Measurements from ENCODE around the gene SPARCL1. TPM values are rescaled to one million over a fixed set of nuclear protein-coding genes. Genes with fewer than 3 reads are reported as not detected.
"Not testable (repeated sequence)": the region's sequence is repeated elsewhere in the genome, so short reads cannot be mapped to it uniquely, and the experiment has no call there.

The SPARCL1 gene
- total RNA-seq, 5 donors from 2014 or later (not counting 1 experiment from before 2014, with no cell fraction given) = 0.70 to 1.5 (median 0.99) TPM; not detected in 2

DNA sequence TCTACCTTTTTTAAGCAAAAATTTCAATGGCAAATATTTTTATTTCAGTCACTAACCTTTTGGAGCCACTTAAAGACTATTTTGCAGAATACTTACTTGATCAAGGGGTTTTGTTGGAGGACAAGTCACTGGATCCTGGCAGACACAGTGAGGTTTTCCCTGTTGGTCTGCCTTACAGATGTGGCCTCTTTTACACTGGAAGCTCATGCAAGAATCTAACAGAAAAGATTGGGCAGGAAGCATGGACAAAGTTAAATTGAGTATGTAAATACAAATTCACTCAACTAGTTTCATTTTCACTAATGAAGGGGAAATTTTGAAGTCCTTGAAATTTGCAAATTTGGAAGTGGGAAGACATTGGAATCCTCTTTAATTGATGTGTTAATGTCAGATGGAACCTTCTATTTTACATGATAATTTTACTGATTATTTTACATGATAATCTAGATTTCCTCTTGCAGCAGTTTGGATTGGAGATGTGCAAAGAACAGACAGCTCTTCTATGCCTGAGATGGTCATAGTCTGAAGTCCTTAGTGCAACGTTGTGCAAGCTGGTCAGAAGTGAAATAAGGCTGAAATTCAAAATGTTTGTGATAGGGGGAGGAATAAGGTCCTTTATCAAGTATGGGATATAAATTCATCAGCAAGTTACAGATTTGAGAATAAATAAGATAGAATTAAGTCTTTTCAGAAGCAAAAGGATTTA, 38.4 kb downstream of the SPARCL1 start:
- H3K9me3 ChIP-seq = no peaks in the 10 kb centered on the region
- peaks cover 1 to 5% of the 10 kb centered on the region in 2 donors for H3K27me3 Mint-ChIP-seq
- H3K27ac ChIP-seq (ENCODE audit: low read length) = no peak overlapping the region
- no peak overlapping the region for H3K4me3 ChIP-seq (ENCODE audit: control insufficient read depth in 1 of 2, extremely low read depth in 1 of 2, low read length in 1 of 2)
- peaks cover 5% of the 10 kb centered on the region for H3K36me3 Mint-ChIP-seq
- 43% methylated on average over 1 of the region's 1 CpG for WGBS (ENCODE audit: insufficient coverage)
- ChIA-PET POLR2A (no interaction called here), CTCF (no interaction called here)
- H3K4me1 ChIP-seq (ENCODE audit: control insufficient read depth in 1 of 2, extremely low read depth in 1 of 2, insufficient read depth in 2 of 2, low read length in 2 of 2) = no peaks in the 10 kb centered on the region
- H3K9me3 Mint-ChIP-seq = peaks cover 0 to 12% (median 0%) of the 10 kb centered on the region in 3 donors
- no peak overlapping the region for H3K27ac Mint-ChIP-seq
- no peaks in the 10 kb centered on the region for H3K36me3 ChIP-seq (ENCODE audit: control insufficient read depth in 2 of 2, extremely low read depth in 1 of 2, insufficient read depth in 1 of 2, low read length in 1 of 2)
- peaks cover 0 to 3% (median 0%) of the 10 kb centered on the region in 3 donors for H3K4me1 Mint-ChIP-seq
- DNase-seq (no peak), ATAC-seq (replicated peaks in 1 of 4) (no peak)
- peaks cover 0 to 4% of the 10 kb centered on the region in 2 experiments for H3K27me3 ChIP-seq (replicated peaks in 1 of 2; ENCODE audit: control insufficient read depth in 2 of 2, extremely low read depth in 1 of 2, insufficient read depth in 2 of 2, low read length in 1 of 2)
- no peak overlapping the region for H3K4me3 Mint-ChIP-seq

DNA sequence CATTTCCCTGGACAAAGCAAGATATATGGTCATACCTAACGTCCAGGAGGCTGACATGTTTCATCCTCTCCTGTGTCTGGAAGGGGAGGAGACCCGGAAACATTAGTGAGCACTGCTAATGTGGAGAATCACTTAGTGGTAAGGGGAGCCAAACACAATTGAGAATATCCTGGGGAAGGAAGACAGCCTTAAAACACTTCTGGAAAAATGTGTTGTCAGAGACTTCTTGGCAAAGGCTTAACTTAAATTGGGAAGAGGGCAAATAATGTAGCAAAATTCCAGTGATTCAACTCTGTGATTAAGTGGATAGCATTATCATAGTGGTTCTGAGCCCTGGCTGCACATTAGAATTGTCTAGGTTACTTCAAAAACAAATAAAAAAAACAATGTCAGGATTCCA, 39.5 kb downstream of the SPARCL1 start:
- H3K4me1 ChIP-seq (ENCODE audit: control insufficient read depth in 1 of 2, extremely low read depth in 1 of 2, insufficient read depth in 2 of 2, low read length in 2 of 2) = no peaks in the 10 kb centered on the region
- Mint-ChIP-seq H3K4me1 (peaks cover 0 to 3% (median 0%) of the 10 kb centered on the region in 3 donors), H3K4me3 (no peak overlapping the region), H3K9me3 (peaks cover 0 to 12% (median 0%) of the 10 kb centered on the region in 3 donors), H3K27ac (no peak overlapping the region), H3K27me3 (peaks cover 1 to 5% of the 10 kb centered on the region in 2 donors), H3K36me3 (peaks cover 5% of the 10 kb centered on the region)
- DNase-seq (no peak), ATAC-seq (replicated peaks in 1 of 4) (no peak)
- H3K4me3 ChIP-seq (ENCODE audit: control insufficient read depth in 1 of 2, extremely low read depth in 1 of 2, low read length in 1 of 2) = no peak overlapping the region
- H3K27me3 ChIP-seq (replicated peaks in 1 of 2; ENCODE audit: control insufficient read depth in 2 of 2, extremely low read depth in 1 of 2, insufficient read depth in 2 of 2, low read length in 1 of 2) = peaks cover 0 to 4% of the 10 kb centered on the region in 2 experiments
- ChIA-PET POLR2A (no interaction called here), CTCF (no interaction called here)
- no peaks in the 10 kb centered on the region for H3K9me3 ChIP-seq
- no peaks in the 10 kb centered on the region for H3K36me3 ChIP-seq (ENCODE audit: control insufficient read depth in 2 of 2, extremely low read depth in 1 of 2, insufficient read depth in 1 of 2, low read length in 1 of 2)
- 79% methylated on average over 2 of the region's 2 CpGs for WGBS (ENCODE audit: insufficient coverage)
- H3K27ac ChIP-seq (ENCODE audit: low read length) = no peak overlapping the region

DNA sequence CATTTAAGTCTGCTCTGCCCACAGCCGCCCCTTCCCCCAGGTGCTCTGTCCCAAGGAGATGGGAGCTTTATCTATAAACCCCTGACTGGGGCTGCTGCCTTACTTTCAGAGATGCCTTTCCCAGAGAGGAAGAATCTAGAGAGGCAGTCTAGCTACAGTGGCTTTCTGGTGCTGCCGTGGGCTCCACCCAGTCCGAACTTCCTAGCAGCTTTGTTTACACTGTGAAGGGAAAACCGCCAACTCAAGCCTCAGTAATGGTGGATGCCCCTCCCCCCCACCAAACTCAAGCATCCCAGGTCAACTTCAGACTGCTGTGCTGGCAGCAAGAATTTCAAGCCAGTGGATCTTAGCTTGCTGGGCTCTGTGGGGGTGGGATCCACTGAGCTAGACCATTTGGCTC, 40.5 kb downstream of the SPARCL1 start:
- 93% methylated on average over 3 of the region's 4 CpGs for WGBS (ENCODE audit: insufficient coverage)
- CTCF ChIA-PET = interaction anchor here in 1 of 2 donors (0.6 kb wide), 1 partner anchor 37 kb away, joined by 3 read pairs; no protein-coding TSS in a partner anchor

DNA sequence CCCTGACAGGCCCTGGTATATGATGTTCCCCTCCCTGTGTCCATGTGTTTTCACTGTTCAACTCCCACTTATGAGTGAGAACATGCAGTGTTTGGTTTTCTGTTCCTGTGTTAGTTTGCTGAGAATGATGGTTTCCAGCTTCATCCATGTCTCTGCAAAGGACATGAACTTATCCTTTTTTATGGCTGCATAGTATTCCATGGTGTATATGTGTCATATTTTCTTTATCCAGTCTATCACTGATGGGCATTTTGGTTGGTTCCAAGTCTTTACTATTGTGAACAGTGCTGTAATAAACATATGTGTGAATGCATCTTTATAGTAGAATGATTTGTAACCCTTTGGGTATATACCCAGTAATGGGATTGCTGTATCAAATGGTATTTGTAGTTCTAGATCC, 45.9 kb downstream of the SPARCL1 start:
- H3K9me3 Mint-ChIP-seq; H3K36me3 ChIP-seq (ENCODE audit: control insufficient read depth in 2 of 2, extremely low read depth in 1 of 2, insufficient read depth in 1 of 2, low read length in 1 of 2); H3K36me3 Mint-ChIP-seq; H3K9me3 ChIP-seq; H3K27me3 Mint-ChIP-seq; H3K4me3 Mint-ChIP-seq; H3K27me3 ChIP-seq (replicated peaks in 1 of 2; ENCODE audit: control insufficient read depth in 2 of 2, extremely low read depth in 1 of 2, insufficient read depth in 2 of 2, low read length in 1 of 2); DNase-seq; H3K4me1 Mint-ChIP-seq; H3K27ac ChIP-seq (ENCODE audit: low read length); ATAC-seq (replicated peaks in 1 of 4); H3K27ac Mint-ChIP-seq; H3K4me3 ChIP-seq (ENCODE audit: control insufficient read depth in 1 of 2, extremely low read depth in 1 of 2, low read length in 1 of 2); H3K4me1 ChIP-seq (ENCODE audit: control insufficient read depth in 1 of 2, extremely low read depth in 1 of 2, insufficient read depth in 2 of 2, low read length in 2 of 2): not testable (repeated sequence)
- ChIA-PET CTCF (interaction anchor here (0.6 to 1.4 kb wide), 2 partner anchors 108 to 733 kb away, joined by 3 to 4 read pairs; no protein-coding TSS in a partner anchor), POLR2A (interaction anchor here in 1 of 2 donors (0.5 kb wide), 1 partner anchor 105 kb away, joined by 3 read pairs; no protein-coding TSS in a partner anchor)

More for the DNA sequence above, 40.5 kb downstream of the SPARCL1 start:
- H3K9me3 Mint-ChIP-seq; H3K4me3 ChIP-seq (ENCODE audit: control insufficient read depth in 1 of 2, extremely low read depth in 1 of 2, low read length in 1 of 2); H3K36me3 Mint-ChIP-seq; H3K4me1 ChIP-seq (ENCODE audit: control insufficient read depth in 1 of 2, extremely low read depth in 1 of 2, insufficient read depth in 2 of 2, low read length in 2 of 2); ATAC-seq (replicated peaks in 1 of 4); H3K4me3 Mint-ChIP-seq; H3K4me1 Mint-ChIP-seq; H3K27me3 ChIP-seq (replicated peaks in 1 of 2; ENCODE audit: control insufficient read depth in 2 of 2, extremely low read depth in 1 of 2, insufficient read depth in 2 of 2, low read length in 1 of 2); H3K36me3 ChIP-seq (ENCODE audit: control insufficient read depth in 2 of 2, extremely low read depth in 1 of 2, insufficient read depth in 1 of 2, low read length in 1 of 2); H3K27me3 Mint-ChIP-seq; H3K27ac ChIP-seq (ENCODE audit: low read length); POLR2A ChIA-PET; H3K9me3 ChIP-seq; H3K27ac Mint-ChIP-seq; DNase-seq: not testable (repeated sequence)

DNA sequence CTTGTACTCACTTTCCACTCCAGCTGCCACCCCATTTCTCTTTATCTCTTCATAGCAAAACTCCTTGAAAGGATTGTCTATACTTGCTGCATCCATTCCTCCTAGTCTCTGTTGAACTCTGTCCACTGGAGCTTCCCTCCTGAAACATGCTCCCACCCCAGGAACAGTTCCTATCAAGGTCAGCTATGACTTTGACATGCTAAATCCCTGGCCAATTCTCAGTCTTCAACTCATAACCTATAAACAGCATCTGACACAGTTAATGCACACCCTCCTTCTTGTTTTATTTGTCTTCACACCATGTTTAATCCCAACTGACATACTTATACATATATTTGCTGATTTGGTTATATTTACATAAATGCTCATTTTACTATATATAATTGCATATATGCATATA, 47.8 kb downstream of the SPARCL1 start:
- H3K27ac Mint-ChIP-seq = no peak overlapping the region
- no peak overlapping the region for H3K4me3 Mint-ChIP-seq
- CTCF ChIA-PET = interaction anchor here in 1 of 2 donors (0.6 kb wide), 1 partner anchor 19 kb away, joined by 3 read pairs; no protein-coding TSS in a partner anchor
- DNase-seq = no peak
- no peak for ATAC-seq (replicated peaks in 1 of 4)
- H3K9me3 ChIP-seq = no peaks in the 10 kb centered on the region
- no peak overlapping the region for H3K4me3 ChIP-seq (ENCODE audit: control insufficient read depth in 1 of 2, extremely low read depth in 1 of 2, low read length in 1 of 2)
- no peaks in the 10 kb centered on the region for H3K9me3 Mint-ChIP-seq
- no peaks in the 10 kb centered on the region for H3K4me1 Mint-ChIP-seq
- POLR2A ChIA-PET = no interaction called here
- no peak overlapping the region for H3K27ac ChIP-seq (ENCODE audit: low read length)
- peaks cover 7% of the 10 kb centered on the region for H3K36me3 Mint-ChIP-seq
- H3K4me1 ChIP-seq (ENCODE audit: control insufficient read depth in 1 of 2, extremely low read depth in 1 of 2, insufficient read depth in 2 of 2, low read length in 2 of 2) = no peaks in the 10 kb centered on the region
- H3K27me3 ChIP-seq (replicated peaks in 1 of 2; ENCODE audit: control insufficient read depth in 2 of 2, extremely low read depth in 1 of 2, insufficient read depth in 2 of 2, low read length in 1 of 2) = no peaks in the 10 kb centered on the region
- H3K27me3 Mint-ChIP-seq = no peaks in the 10 kb centered on the region
- H3K36me3 ChIP-seq (ENCODE audit: control insufficient read depth in 2 of 2, extremely low read depth in 1 of 2, insufficient read depth in 1 of 2, low read length in 1 of 2) = no peaks in the 10 kb centered on the region

DNA sequence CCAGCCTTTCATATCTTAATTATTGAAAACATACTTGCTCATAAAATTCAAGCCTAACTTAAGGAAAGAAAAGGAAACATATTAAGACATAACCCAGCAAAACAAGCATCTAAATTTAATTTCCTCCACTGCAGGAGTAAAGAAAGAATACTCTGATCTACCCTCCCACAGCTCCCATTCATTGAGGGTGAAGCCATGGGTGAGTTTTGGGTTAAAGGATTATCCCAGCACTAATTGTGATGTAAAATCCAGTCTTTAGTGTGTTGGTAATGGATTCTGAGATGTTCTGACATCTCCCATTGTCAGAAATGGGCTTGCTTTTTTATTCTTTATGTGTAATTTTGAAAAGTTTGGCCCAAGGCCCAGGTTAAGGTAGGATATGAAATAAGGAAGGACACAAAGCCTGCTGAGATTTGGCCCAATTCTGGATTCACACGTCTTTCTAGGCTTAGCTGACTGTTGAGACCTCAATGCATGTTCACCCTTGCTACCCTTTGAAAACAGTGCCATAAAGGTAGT, 50.4 kb downstream of the SPARCL1 start:
- Mint-ChIP-seq H3K4me1 (no peaks in the 10 kb centered on the region), H3K9me3 (no peaks in the 10 kb centered on the region), H3K27ac (no peak overlapping the region), H3K4me3 (no peak overlapping the region), H3K27me3 (no peaks in the 10 kb centered on the region), H3K36me3 (peaks cover 7% of the 10 kb centered on the region)
- Histone ChIP-seq H3K4me1 (ENCODE audit: control insufficient read depth in 1 of 2, extremely low read depth in 1 of 2, insufficient read depth in 2 of 2, low read length in 2 of 2) (no peaks in the 10 kb centered on the region), H3K4me3 (ENCODE audit: control insufficient read depth in 1 of 2, extremely low read depth in 1 of 2, low read length in 1 of 2) (no peak overlapping the region), H3K27me3 (replicated peaks in 1 of 2; ENCODE audit: control insufficient read depth in 2 of 2, extremely low read depth in 1 of 2, insufficient read depth in 2 of 2, low read length in 1 of 2) (no peaks in the 10 kb centered on the region), H3K36me3 (ENCODE audit: control insufficient read depth in 2 of 2, extremely low read depth in 1 of 2, insufficient read depth in 1 of 2, low read length in 1 of 2) (no peaks in the 10 kb centered on the region), H3K9me3 (no peaks in the 10 kb centered on the region), H3K27ac (ENCODE audit: low read length) (no peak overlapping the region)
- no peak for DNase-seq
- ChIA-PET CTCF (no interaction called here), POLR2A (no interaction called here)
- no peak for ATAC-seq (replicated peaks in 1 of 4)
- WGBS (ENCODE audit: insufficient coverage) = 83% methylated on average over 1 of the region's 1 CpG
